Activated CD4-positive, alpha-beta T cell treated with anti-CD3 and anti-CD28 coated beads, Interleukin-2, Interleukin-4, amounts not matched to agents 100 ng/mL and 50 ng/mL, durations not matched to agents 16 hours and 8 hours (primary cell): ENCODE data around the gene SEMA5A.
"Not testable (repeated sequence)": the region's sequence is repeated elsewhere in the genome, so short reads cannot be mapped to it uniquely, and the experiment has no call there.

Experiments used
- DNase-seq: peaks from one replicate; pipeline ENCODE4 v3.0.0-alpha.2; 2020; ENCODE audit warnings: low spot score

The SEMA5A gene

GRCh38 chr5:9361835-9362234 is 184.0 kb downstream of the SEMA5A start:
- peak; percentile 53 for DNase-seq

GRCh38 chr5:9358961-9359685 is 186.8 kb downstream of the SEMA5A start:
- no peak for DNase-seq

- no peak for DNase-seq
Measured at GRCh38 chr5:9356351-9356825, 189.5 kb downstream of the SEMA5A start.

GRCh38 chr5:9354336-9355081 is 191.4 kb downstream of the SEMA5A start:
- no peak for DNase-seq

- not testable (repeated sequence) for DNase-seq
Measured at GRCh38 chr5:9353048-9353447, 192.8 kb downstream of the SEMA5A start.

- no peak for DNase-seq
Measured at GRCh38 chr5:9351546-9351945, 194.3 kb downstream of the SEMA5A start.

- no peak for DNase-seq
Measured at GRCh38 chr5:9350301-9350797, 195.5 kb downstream of the SEMA5A start.

- DNase-seq: no peak
Measured at GRCh38 chr5:9348401-9348996, 197.4 kb downstream of the SEMA5A start.

GRCh38 chr5:9347541-9348295 is 198.2 kb downstream of the SEMA5A start:
- no peak for DNase-seq

GRCh38 chr5:9347032-9347431 is 198.8 kb downstream of the SEMA5A start:
- DNase-seq: no peak

GRCh38 chr5:9344751-9345240 is 201.1 kb downstream of the SEMA5A start:
- DNase-seq: no peak

GRCh38 chr5:9343146-9343850 is 202.6 kb downstream of the SEMA5A start:
- no peak for DNase-seq

- no peak for DNase-seq
Measured at GRCh38 chr5:9342161-9342787, 203.6 kb downstream of the SEMA5A start.

GRCh38 chr5:9340085-9340484 is 205.8 kb downstream of the SEMA5A start:
- no peak for DNase-seq

- DNase-seq: no peak
Measured at GRCh38 chr5:9339206-9339818, 206.6 kb downstream of the SEMA5A start.

- DNase-seq: no peak
Measured at GRCh38 chr5:9338796-9339195, 207.1 kb downstream of the SEMA5A start.

- no peak for DNase-seq
Measured at GRCh38 chr5:9337928-9338595, 207.8 kb downstream of the SEMA5A start.

GRCh38 chr5:9335754-9336495 is 209.9 kb downstream of the SEMA5A start:
- DNase-seq: no peak

- no peak for DNase-seq
Measured at GRCh38 chr5:9335269-9335668, 210.6 kb downstream of the SEMA5A start.
